COLO668 (cell line): ENCODE results near the gene LAD1.

Experiments used
- DNase-seq: peaks from one replicate; lab custom pipeline; 2025; ENCODE audit not compliant: unreplicated experiment; lab: John Stamatoyannopoulos, UW

The LAD1 gene

DNA sequence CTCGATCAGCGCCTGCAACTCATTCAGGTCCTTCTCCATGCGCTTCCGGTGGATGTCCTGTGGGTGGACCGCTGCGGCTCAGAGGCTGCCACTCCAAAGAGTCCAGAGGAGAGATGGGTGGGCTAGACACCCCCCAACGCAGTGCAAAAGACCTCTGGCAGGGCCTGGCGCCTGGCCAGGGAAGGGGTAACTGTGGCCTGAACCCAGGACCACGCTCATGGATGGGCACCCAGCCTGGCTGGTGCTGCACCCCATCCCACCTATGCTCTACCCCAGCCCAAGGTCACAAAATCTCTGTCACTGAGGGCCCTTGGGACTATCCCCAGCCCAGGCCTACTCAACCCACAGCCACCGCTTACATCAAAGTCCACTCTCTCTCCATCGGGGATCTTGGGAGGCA is 33.9 kb downstream of the LAD1 start:
- no peak for DNase-seq

DNA sequence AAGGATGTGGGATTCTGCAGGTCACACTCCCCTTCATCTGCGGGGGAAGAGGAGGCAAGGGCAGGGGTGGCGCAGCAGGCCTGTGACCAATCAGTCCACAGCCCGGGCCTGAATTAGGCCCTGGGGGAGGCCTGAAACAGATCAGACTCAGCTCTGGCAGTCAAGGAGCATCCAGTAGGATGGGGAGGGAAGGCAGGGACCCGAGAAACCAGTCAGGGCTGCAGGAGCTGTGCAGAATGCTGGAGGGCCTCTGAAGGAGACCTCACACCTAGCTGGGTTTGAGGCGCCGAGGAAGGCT is 34.4 kb downstream of the LAD1 start:
- DNase-seq, result no peak

DNA sequence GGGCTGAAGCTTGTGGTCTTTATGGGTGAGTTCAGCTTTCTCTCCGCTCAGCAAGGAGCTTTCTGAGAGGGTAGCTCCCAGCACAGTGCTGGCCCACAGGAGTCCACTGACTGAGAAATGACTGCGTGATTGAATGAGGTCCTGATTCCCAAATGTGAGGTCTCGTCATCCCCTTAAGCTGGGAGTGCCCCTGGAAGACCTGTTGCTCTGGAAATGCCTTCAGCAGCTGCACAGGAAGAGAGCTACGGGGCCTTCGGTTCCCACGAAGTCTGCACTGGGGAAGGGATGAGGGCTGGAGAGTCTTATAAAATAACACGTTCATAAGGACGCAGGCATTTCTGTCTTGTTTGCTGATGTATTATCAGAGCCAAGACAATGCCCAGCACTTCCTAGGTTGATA is 35.7 kb downstream of the LAD1 start:
- DNase-seq, result no peak

DNA sequence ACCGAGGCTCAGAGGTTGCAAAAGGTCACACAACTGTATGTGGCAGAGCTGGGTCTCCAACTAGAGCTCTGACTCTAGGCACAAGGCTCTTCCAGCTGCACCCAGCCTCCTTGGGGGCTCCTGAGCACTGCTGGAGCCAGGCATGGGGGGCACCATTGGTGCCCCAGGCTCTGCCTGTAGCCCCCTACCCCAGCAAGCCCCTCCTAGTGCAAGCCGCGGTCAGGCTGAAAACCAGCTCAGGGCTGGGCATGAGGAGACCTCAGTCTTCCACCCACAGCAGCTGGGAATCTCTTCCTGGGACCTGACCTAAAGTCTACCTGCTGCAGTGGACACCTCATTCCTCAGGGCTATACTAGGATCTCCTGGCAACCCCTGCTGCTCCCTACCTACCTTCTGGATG is 36.2 kb downstream of the LAD1 start:
- DNase-seq, result no peak

DNA sequence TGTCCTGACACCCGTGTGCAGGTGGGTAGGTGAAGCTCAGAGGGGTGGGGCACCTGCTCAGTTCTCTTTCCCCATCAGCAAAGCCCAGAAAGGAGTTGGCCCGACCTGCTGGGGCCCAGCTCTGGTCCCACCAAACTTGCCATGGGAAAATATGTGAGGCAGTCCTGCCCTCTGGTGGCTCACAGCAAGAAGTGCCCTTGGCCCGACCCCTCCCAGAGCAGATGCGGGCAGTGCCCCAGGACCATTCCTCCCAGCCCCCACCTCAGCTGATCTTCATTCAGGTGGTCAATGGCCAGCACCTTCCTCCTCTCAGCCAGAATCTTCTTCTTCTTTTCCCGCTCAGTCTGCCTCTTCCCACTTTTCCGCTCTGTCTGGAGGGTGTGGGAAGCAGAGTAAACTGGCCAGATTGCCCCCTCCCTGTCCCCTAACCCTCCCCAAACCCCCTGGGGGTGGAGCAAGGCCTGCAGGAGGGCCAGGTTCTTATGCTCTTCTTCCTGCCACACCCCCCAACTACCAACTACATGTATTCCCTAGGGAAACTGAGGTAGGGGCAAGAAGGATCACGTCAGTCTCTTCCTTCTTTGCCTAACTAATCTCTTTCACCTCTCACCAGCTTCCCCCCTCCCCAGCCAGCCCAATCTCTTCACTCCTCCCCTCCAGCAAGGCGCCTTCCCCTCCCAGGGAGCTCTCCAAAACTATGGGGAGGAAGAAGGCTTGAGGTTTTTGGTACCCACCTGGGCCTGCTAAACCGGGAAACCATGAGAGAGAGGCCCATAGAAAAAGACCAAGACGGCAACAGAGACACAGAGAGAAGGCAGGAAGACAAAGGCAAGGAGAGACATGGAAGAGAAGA is 37.2 kb downstream of the LAD1 start:
- peak; percentile 44 for DNase-seq

DNA sequence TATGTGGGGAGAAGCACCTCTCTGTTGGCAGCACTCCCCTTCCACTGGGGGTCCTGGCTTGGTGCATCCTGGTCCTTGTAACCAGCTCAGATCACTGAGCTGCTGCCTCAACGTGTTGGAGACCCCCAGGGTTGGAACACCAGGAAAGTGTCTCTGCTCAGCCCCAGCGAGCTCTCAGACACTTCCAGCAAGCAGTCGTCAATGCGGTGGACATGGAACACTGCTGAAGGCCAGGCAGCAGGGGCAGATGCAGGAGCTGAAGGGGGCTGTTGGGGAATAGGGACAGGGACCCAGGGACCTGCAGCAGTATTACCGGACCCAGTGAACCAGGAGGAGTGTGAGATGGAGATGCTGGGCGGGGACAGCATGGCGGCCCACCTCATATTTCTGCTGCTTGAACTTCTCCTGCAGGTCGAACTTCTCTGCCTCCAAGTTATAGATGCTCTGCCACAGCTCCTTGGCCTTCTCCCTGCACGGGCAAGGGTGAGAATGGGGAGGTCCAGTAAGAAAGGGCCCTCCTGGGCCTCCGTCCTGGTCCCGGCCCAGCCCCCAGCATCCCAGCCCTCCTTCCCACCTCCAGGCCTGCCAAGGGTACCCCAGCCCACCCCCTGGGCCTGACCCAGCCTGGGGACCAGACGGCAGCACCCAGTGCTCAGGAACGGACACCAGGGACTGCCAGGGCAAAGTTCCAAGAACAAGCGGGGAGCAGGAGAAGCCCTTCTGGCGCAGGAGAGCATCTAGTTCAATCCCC is 38.0 kb downstream of the LAD1 start:
- DNase-seq, result no peak

DNA sequence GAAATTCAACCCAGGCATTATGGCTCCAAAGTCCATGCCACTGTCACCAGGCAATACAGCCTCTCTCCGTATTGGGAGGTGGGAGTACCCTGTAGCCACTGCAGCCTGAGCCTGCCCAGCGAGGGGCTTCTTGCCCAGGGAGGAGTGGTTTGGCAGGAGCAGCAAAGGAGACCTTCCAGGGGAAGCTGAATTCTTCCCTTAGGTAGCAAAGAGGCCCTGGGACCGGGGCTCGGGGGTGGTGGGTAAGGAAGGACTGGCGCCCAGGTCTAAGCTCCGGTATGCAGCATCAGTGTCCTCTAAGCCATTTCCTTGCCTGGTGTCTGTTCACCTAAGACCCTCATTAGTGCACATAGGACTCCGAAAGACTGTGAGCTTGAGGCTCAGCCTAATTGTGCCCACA is 38.6 kb downstream of the LAD1 start:
- no peak for DNase-seq

DNA sequence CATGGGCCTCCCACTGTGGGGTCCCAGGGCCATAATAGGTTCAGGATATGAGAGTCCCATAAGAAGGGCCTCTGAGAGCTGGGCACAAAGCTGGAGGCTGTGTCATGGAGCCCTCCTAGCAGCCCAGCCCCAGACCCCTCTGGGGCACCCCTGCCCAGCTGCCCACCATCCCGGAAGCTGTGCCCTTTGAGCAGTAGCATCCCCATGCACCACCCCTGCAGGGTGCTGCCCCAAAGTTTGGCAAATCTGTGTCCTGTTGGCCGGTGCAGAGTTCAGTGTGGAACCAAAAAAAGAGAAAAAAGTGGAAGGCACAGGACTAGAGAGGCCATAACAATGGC is 39.3 kb downstream of the LAD1 start:
- no peak for DNase-seq

DNA sequence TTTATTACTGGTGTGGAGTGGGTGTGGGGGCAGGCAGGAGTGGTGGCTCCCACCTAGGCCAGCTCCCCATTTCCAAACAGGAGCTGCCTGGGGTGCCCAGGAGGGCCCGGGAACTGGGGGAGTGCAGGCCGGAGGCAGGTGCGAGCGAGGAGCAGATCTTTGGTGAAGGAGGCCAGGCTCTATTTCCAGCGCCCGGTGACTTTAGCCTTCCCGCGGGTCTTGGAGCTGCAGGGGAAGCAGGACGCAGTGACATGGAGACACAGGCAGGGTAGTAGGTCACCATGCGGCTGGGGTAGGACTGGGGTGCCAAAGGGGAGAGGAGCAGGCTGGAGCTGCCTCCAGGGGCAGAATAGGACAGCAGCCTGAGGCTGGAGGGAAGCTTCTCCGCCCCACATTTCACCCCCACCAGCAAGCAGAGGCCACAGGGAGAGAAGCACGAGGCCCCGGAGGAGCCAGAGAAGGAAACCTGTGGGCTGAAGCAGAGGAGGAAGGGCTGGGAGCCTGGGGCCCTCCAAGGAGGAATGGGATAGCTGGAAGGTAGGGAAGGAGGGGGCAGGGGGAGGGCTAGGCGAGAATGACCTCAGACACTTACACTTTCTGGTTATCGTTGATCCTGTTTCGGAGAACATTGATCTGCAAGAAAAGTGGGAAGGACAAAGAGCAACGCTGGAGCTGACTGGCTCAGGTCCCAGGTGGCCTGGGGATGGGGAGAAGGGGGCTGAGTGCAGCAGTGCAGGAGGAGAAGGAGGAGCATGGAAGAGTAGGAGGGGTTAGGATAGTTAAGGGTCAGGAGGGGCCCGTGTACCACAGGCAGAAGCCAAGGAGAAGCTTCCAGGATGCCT is 39.9 kb downstream of the LAD1 start:
- DNase-seq, result no peak

DNA sequence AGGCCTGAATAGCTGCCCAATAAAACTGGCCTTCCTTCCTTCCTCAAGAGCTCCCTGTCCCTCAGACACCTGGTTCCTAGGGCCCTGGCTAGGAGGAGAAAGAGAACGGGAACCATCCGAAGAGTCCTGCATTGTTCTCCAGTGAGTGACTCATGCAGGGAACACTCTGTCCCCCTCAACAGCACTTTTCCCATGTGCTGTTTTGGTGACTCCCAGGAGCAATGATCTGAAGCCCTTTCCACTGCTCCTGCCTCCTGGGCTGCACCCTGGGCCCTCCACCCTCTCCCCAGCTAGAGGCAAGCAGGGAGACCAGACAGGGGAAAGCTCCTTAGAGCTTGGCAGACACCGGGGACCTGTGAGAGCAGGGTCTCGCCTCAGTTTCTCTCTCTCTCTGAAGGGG is 40.5 kb downstream of the LAD1 start:
- DNase-seq, result no peak

DNA sequence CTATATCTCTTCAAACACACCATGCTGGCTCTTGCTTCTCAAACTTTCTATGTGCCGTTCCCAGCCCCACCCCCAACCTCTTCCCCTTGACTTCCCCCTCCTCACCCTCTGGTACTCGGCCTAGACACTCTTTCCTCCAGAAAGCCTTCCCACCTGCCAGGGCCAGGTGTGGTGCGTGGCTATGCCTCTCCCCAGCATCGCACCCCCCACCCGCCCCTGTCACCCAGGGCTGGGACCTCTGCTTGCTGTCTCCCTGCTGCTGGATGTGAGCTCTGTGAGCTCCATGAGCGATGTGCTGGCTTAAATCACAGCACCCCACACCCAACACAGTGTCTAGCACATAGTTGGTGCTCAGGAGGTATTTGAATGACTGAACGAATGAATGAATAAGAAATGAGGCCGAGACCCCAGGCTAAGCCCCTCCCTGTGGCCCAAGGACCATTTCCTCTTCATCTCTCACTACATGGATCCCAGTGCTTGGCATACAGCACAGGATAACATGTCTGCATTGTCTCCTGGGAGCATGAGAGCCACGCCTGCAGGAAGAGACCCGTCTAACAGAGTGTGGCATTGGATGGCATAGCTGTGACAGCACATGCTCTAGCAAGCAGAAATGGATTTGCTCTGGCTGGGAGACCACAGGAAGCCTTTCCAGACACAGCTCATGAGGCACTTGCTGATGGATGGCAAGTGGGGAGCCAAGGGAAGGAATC is 41.3 kb downstream of the LAD1 start:
- DNase-seq, result no peak

DNA sequence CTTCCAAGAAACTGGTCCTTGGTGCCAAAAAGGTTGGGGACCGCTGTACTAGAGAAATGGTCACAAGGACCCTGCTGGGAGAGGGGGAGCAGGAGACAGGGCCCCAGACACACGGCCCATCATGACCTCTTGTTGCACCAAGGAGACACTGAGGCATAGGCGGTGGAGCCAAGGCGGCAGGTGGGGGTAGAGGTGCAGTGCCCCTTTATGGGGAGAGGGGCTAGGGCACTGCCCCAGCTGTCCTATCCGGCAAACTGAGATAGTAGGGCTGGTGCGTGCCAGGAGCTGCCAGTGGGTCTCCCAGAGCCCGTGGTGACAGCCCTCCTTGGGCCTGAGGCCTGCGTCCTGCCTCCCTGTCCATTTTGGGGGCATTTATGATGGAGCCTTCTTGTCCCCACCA is 41.9 kb downstream of the LAD1 start:
- DNase-seq, result no peak

DNA sequence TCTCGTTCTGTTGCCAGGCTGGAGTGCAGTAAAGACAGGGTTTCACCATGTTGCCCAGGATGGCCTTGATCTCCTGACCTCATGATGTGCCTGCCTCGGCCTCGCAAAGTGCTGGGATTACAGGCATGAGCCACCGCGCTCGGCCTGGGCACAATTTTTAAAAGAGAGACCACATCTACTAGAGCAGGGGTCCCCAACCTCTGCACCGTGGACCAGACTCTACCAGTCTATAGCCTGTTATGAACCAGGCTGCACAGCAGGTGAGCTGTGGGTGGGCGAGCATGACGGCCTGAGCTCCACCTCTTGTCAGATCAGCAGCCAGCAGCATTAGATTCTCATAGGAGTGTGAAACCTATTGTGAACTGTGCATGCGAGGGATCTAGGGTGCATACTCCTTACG is 42.4 kb downstream of the LAD1 start:
- no peak for DNase-seq

DNA sequence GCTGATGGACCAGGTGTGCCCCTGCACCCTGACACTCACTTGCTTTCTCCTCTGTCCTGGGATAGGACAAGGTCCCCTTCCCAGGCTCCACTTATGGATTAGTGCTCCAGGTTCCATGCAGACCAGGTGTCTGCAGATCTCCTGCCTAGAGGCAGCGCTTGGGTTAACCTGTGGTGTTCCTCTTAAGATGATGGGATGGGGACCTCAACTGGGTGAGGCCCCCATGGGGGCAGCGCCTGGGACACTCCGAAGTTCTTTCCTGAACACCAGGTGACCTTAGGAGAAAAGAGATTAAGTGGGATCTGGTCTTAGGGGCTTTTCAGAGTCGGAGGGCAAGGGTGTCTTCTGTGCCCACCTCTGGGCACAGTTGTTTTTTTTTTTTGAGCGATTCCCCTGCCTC is 42.9 kb downstream of the LAD1 start:
- DNase-seq, result no peak

DNA sequence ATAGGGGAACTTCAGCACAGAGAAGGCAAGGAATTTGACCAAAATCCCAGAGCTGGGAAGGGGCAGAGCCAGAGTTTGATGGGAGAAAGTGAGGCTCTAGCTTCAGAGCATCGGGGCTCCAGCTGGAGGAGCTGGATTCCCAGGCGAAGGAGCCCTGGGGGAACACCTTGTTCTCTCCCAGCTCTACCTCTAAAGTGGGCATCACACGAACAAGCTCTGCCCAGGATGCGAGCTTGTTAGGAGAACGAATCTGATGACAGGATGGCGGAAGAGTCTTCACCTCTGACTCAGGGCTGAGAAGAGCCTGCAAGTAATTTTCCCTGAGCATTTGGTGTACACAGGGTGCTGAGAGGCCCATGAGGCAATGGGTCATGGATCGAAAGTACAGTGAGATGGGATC is 43.7 kb downstream of the LAD1 start:
- DNase-seq, result no peak

DNA sequence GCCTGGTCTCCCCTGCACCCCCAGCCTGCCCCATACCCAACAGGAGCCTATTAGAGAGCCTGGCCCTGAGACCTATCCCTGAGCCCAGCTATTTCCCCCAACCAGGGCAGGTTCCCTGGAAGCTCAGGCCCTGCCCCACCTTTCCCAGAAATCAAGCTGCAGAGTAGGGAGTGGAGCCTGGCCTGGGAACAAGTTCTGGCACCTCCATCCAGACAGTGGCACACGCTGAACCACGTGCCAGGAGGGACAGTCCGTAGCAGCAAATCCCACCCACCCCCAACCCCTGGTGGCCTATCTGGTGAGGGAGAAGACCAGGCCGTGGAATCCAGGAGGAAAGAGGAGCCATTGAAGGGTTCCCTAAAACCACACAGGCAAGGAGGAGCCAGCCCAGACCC is 44.2 kb downstream of the LAD1 start:
- DNase-seq, result no peak

DNA sequence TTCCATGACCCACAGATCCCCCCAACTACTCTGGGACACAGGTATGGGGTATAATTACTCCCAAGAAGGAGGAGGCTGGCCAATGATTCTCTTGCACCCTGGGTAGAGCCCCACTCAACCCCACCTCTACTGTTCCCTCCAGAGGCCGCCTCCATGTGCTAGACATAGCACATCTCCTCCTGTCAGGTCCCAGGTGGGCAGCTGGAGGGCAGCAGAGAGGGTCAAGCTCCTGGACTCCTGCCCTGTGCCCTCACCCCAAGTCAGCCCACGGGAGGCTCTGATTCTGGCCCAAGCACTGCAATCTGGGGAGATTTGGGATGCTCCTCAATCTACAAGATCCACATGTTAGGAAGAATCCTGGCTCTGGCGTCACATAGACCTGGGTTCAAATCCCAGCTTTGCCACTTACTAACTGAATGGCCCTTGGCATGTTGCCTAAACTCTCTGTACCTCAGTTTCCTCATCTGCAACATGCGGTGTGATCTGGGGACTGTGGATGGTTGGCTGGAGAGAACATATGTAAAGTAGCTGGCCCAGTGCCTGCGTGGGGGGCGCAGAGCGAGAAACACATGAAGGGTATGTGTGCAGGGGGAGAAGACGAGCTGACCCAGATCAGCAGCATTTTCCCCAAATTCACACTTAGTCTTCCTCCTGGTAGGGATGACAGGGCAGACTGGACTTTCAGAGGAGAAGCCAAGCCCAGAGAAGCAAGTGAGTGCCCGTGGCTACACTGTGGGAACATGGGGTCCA is 44.8 kb downstream of the LAD1 start:
- DNase-seq, result no peak

DNA sequence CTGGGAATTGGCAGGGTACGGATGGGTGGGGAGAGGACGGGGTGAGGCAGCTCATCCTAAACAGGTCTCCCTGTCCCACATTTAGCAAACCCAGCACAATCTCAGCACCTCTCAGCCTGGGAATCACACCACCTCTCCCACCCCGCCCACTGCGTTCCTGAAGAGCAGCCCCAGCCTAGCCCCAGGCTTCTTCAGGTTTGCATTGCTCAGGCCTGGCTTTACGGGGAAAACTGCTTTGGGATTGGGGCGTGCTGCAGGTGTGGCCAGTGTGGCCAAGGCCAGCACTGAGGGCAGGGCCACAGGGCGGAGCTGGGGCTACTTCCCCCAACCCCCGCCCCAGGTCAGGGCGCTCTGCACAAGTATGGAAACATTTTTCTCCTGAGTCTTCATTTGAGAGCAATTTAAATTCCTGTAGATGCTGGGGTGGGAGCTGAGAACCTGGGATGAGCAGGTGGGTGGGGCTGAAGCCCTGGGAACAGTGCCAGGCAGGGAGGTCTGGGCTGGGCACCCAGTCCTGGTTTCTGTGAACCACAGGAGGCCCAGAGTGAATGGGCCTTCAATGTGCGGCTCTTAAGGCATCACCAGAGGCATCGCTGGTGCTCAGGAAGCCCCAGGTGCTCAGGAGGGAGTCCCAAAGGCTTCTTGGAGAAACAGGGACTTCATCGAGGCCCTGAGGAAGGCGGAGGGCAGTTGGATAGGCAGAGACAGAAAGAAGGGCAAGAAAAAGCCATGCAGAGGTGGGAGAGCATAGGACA is 45.8 kb downstream of the LAD1 start:
- DNase-seq, result no peak

DNA sequence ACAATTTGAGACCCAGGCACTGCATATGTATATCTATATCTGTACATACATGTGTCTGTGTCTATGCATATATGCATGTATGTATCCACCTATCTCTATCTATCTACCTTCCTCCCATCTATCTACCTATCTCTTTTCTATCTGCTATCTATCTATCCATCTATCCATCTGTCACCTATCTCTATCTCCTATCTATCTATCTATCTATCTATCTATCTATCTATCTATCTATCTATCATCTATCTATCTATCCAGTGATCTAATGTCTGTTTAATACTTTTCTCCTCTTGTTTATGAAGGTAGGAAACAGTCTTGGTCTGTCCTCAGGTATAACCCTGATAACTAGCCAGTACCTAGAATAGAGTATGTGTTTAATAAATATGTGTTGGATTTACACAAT is 47.5 kb downstream of the LAD1 start:
- DNase-seq, result no peak

DNA sequence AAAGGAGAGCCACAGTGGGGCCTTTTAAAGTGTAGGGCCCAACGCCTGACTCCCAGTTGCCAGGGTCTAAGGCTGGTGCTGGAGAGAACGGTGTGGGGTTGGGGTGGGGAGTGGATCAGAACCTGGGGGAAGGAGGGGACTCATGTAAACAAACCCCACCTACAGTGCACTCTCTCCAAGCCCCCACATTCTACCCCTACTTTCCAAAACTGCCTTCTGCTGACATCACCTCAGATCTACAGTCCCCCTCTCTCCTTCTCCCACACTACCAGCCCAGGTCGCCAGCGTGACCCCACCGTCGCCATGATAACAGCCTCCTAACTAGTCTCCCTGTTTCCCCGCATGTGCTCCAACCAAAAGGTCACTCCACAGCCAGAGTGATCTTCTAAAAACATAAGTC is 48.2 kb downstream of the LAD1 start:
- DNase-seq, result no peak
